ENCODE measurements around the gene FAM89B.

- TF ChIP-seq EZH2 (IDR thresholded peaks at IDR 0.05; ENCODE audit: low read length) (no peak), CTCF (optimal IDR thresholded peaks at IDR 0.05 in 1 of 3, IDR thresholded peaks at IDR 0.05 in 1 of 3, conservative IDR thresholded peaks at IDR 0.05 in 1 of 3; ENCODE audit: extremely low read depth in 1 of 3, insufficient read depth in 2 of 3, low read length in 3 of 3) (no peak)
These were observed 35.7 kb upstream of the FAM89B start for GRCh38 chr11:65536412-65537295.

All from keratinocyte (primary cell).